ENCODE data around the gene NEK9.
"Not testable (repeated sequence)": the region's sequence is repeated elsewhere in the genome, so short reads cannot be mapped to it uniquely, and the experiment has no call there.

The NEK9 gene

DNA sequence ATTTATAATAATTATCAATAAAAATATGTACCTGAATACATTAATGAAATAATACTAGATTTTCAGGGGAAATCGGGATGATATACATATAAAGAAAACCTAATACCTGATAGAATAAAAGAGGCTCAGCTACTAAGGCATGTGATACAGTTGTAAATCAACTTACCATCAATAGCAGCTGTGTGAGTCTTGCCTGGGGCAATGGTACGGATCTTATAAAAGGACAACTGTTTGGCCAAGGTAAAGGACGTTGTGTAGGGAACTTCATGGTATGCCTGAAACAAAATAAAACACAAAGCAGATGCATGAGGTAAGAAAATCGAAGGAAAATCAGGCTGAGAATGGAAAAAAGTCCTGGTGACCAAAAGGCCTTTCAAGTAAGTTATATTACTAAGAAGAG is 25.4 kb downstream of the NEK9 start:
- no peak for DNase-seq (ENCODE audit: low read depth)

DNA sequence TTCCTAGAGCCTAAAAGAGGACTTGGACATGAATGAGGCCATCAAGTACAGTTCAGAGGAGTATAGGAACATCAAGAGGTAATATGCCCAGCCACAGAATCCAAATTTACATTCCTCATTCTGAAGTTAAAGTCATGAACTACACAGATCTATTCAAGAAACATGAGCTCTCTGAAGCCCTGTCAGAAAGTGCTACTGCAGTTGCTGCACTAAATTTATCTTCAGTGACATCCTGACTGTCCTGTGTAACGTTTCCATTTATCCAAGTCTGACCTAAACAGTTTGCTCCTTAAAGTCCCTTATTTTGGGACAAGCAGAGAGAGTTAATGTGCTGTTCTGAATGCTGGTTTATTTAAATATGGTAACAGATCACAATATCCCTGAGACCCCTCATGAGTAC is 28.2 kb downstream of the NEK9 start:
- DNase-seq (ENCODE audit: low read depth), result no peak

DNA sequence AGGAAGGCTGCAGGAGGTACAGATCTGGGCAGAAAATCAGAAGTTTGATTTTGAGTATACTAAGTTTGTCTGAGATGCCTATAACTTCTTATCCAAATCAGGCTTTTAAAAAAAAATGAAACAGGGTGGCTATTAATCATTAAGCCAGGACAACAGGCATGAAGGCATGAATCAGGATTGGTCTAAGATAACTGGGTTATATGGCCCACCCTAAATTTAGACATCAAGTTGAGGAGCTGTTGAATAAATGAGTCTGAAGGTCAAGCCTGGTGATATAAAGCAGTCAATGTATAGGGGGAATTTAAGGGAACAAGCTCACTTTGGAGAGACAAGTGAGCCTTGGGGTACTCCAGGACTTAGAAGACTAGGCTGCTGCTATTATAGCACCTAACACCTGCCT is 28.6 kb downstream of the NEK9 start:
- no peak for DNase-seq (ENCODE audit: low read depth)

DNA sequence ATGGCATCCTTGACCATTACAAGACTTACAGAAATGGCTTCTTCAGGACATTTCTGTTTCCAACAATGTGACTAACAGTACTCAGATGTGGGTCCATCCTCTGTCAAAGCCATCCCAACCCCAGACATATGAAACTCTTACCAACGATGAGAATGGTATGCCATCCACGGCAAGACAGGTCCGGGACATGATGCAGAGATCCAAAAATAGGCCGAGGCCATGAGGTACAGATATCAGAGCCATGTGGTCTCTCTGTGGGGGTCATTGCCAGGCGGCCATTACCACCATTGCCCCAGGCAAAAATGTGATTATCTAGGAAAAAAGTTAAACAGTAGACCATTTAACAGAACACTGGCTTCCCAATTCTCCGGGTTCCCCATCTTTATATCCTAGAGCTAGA is 29.9 kb downstream of the NEK9 start:
- no peak for DNase-seq (ENCODE audit: low read depth)

DNA sequence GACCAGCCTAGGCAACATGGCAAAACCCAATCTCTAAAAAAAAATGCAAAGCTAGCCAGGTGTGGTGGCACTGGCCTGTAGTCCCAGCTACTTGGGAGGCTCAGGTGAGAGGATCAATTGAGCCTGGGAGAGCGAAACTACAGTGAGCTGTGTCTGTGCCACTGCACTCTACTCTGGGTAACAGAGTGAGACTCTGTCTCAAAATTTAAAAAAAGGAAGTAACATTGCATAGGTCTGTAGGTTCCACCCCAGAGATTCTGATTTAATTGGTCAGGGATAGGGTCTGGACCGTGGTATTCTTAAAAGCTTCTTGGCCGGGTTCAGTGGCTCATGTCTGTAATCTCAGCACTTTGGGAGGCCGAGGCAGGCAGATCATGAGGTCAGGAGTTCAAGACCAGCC is 31.2 kb downstream of the NEK9 start:
- no peak for DNase-seq (ENCODE audit: low read depth)

DNA sequence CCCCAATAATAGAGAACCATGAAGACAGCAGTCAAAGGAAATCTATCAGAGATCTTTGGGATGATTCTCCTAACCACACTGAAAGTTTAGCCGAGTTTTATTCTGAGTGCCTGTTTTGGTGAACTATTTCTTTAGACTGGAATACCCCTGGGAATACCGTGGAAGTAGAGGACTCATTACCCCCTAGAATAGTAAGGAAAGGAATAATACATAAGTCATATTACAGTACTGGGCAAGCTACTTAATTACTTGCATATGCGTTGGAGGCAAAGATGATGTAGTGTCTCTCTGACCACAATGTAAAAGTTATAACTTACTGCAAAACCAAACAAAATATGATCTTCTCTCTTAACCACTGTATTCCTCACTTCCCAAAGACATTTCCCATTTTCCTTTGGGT is 32.0 kb downstream of the NEK9 start:
- DNase-seq (ENCODE audit: low read depth), result no peak

DNA sequence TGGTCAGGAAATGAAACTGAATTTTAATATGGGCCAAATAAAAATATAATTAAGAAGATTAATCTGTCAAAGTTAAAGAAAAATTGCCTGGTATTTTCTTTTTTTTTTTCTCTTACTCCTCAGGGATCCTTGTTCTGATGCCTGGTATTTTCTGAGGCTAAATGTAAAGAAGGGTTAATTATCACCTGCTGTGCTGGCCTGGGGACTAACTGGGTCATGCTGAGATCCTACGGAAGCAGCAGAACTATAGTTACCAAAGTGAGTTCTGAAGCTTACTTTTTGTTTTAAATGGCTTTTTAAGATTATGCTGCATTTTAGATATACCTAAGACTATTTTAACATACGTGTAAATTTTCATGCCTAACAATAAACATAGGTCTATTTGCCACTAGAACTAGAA is 34.1 kb downstream of the NEK9 start:
- DNase-seq (ENCODE audit: low read depth), result no peak

DNA sequence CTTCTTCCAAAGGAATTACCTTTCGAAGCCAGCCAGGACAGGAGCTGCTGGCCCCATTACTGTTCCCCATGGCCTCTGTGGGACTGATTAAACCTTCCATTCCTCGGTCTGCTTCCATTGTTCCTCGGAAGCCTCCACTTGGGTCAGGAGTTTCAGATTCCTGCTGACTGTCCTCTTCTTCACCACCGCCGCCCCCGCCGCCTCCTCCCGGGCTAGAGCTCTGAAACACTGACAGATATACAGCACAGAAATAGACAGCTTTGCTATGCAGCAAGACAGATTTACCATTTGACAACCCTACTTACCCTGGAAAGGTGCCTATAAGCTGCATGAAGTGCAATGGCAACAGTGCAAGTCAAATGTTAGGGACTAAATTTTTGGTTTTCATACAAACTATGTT is 35.6 kb downstream of the NEK9 start:
- DNase-seq (ENCODE audit: low read depth), result no peak

DNA sequence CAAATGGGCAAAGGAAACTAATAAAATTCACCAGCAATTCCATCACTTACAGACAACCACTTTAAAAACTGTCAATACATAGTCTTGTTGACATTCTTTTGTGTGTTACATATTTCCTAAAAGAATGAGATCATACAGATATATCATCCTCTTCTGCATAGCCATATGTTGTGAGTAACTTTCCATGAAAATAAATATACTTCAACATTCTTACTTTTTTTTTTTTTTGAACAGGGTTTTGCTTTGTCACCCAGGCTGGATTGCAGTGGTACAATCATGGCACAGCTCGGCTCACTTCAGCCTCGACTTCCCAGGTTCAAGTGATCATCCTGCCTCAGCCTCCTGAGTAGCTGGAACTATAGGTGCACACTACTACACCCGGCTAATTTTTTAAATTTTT is 36.5 kb downstream of the NEK9 start:
- DNase-seq (ENCODE audit: low read depth), result no peak

DNA sequence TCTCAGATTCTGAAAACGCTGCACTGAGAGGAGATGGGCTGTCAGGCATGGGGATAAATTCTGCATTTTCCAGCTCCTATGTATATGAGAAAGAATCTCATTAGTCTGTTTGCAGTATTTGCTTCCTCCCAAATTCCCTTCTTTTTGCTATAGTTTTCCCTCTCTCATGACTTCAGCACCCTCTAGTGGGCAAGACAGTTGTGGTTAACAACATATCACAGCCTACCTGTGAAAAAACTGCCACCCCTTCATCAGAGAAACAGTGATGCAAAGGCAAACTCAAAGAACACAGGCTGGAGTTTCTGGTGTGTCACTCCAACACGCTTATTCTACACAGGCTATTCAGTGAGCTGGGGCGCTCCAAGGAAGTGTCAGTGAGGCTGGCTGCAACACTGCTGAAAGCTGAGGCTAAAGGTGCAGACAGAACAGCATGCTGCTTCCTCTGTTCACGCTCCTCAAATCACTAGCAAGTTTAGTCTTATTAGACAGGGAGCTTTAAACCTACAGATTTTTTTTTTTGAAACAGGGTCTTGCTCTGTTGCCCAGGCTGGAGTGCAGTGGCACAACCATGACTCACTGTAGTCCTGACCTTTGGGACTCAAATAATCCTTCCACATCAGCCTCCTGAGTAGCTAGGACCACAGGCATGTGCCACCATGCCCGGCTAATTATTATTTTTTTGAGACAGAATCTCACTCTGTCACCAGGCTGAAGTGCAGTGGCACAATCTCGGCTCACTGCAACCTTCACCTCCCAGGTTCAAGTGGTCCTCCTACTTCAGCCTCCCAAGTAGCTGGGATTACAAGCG is 38.1 kb downstream of the NEK9 start:
- DNase-seq (ENCODE audit: low read depth), result no peak

DNA sequence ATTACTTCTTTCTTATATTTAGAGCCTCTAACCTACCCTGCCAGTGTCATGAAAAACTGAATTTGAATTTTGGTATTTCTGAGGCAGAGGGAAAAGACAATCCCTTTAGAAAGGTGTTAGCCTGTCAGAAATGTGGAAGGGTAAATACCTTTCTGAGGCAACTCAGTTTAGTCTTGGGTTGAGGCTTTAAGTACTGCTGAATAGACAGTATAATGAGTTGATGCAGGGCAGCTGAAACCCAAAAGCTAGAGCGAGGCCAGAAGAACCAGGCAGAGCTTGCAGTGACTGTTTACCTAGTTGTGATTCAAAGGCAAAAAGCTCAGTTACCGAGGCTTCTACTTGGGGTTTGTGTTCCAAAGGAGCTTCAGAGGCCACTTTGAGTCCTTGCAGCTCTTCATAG is 38.7 kb downstream of the NEK9 start:
- DNase-seq (ENCODE audit: low read depth), result no peak

DNA sequence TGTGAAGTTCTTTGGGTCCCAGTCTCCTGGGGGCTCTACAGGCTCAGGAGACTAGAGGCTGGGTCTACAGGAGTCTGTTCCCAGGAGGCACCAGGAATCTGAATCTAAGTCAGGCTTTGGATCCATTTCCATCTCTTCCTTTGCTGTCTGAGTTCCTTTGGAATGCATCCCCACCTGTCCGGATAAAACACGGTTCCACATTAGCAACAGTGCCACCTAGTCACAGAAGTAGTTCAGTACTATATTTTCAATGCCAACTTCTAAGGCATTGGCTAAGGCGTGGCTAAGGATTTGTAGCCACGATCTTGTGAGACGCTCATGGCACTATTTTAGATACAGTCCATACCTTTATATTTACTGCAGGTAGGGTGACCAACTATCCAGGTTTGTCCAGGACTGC is 42.3 kb downstream of the NEK9 start:
- DNase-seq (ENCODE audit: low read depth), result no peak

DNA sequence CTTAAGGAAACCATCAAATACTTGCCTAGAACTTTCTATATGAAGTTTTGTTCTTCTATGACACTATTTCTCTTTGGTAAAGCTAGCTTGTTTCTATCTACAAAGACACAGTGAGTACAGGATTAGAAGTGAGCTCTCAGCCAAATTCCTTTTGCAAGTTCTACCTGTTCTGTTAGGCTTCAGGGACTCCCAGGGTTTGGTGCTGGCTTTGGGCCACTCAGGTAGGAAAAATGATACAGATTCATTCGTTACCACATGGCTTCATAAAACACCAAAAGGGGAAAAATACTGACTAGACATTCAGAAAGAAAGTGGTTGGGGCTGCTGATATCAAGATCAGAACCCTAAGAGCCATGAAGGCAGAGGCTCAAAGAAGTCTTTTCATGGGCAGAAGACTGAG is 43.6 kb downstream of the NEK9 start:
- DNase-seq (ENCODE audit: low read depth), result no peak

DNA sequence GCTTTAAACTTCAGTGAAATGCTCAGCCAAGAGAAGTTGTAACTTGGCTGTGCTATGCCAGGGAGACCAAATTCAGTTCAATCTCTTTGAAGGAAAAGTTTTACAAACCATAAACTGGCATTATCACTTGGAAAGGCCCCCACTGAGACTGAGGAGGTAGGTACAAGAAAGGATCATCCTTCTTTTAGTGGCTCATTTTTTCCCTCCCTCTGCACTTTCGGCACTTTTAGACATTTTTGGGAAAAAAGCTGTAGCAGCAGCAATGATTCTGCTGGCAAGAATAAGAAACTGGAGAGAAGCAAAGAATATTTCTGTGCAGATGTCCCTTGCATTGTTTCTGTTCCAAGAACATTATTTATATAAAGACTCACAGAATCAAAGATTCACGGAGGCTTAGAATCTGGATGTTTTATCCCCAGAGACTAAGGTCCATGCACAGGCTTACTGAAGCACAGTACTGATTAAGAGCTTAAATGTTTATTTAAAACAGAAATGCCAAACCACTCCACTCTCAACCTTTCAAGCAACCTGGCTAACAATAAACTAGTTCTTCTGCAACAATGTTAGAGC is 45.1 kb downstream of the NEK9 start:
- no peak for DNase-seq (ENCODE audit: low read depth)

DNA sequence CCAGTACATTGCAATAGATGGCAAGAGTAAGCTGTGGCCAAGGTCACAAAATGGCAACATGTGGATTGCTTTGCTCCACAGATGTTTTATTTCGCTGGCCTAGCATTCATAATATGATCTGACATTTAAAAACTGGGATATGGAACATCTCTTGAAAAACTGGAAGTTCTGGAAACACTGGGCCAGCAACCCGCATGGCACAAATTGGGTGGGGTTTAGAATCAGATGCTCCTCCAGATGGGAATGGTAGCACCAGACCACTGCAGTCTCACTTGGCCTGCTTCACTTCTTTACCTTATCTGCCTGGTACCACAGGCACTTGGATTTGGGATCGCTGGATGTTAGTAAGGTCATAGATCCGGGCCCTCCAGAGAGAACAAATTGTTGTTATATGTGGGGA is 47.3 kb downstream of the NEK9 start:
- DNase-seq (ENCODE audit: low read depth), result no peak

DNA sequence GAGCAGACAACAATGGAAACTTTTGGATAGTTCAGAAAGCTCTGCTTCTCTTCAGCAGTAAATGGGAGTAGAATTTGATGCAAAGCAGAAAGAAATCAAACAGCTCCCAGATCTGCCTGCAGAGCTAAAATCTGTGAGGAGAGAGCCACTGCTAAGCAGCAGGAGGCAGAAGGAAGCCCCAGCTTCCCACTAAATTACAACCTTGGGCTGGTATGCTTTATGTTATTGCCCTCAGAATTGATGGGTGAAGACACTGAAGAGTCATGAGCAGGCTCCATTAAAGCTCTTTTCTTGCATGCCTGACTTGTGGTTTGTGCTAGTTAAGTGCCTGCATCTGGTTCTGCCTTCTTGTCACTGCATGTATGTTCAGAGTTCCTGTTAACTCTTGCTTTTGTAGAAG is 49.1 kb downstream of the NEK9 start:
- no peak for DNase-seq (ENCODE audit: low read depth)

DNA sequence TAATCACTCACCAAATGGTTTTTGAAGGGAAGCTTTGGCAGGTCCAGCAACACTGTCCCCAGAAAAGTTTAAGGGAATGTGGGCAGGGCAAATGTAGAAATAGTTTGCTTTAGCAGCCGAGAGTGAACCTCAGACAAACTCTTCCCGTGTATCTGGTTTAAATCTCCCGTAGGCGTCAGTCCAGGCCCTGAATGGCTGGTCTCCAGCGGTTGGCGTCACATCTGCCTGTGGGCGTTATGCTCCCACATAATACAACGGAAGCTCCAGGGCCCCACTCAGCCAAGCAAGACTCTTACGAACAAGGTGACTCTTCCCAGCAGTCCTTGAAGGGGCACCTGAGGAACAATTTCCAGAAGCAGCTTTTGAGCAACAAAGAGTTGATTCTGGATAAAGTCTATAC is 56.5 kb downstream of the NEK9 start:
- no peak for DNase-seq (ENCODE audit: low read depth)

DNA sequence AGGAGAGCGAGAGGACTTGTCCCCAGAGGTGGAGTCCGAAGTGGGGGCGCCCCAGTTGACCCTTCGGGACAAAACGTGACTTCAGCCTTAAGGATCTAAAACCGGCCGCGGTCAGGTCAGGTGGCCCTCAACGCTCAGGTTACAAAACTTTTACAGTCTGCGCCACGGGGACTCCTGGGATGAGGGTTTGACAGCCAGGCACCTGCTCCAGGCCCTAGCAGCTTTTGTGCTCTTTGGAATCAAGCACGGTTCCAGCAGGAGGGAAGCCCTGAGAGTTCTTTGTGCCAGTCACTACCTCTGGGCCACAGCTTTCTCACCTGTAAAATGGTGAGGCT is 57.1 kb downstream of the NEK9 start:
- no peak for DNase-seq (ENCODE audit: low read depth)

DNA sequence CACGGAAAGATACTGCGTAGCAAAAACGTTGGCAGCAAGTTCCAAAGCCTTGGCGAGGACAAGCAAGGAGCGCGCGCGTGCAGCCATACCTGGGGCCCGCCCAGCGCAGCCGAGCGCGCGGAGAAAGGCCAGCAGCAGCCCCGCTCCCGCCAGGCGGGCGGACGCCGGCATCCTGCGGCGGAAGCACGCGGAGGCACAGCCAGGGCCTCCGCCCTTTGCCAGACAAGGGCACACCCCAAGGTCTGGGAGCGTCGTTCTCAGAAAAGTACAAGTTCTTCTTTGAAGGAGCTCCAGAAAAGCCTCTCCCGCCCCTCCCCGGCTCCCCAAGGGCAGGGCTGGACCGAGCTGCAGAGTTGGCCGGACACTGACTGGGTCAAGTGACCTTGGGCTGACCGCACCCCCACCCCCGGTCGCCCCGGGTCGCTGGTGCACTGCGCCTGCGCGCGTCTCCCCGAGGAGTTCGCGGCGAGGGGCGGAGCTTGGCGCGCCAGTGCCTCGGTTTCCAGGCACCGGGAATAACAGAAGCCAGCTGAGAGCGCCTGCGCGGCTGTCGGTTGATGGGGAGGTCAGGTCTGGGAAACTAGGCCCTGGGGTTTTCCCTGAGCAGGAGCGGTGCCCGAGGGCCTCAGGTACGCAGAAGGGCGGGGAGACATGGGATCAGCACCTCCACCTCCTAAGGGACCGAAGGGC is 57.6 kb downstream of the NEK9 start, which contains the start of gene ZC2HC1C:
TSS of gene ZC2HC1C (plus strand) at position 521 of the 690 bp plus-strand sequence. CDS start 933 bp downstream, outside the sequence.
- DNase-seq (ENCODE audit: low read depth), result no peak

DNA sequence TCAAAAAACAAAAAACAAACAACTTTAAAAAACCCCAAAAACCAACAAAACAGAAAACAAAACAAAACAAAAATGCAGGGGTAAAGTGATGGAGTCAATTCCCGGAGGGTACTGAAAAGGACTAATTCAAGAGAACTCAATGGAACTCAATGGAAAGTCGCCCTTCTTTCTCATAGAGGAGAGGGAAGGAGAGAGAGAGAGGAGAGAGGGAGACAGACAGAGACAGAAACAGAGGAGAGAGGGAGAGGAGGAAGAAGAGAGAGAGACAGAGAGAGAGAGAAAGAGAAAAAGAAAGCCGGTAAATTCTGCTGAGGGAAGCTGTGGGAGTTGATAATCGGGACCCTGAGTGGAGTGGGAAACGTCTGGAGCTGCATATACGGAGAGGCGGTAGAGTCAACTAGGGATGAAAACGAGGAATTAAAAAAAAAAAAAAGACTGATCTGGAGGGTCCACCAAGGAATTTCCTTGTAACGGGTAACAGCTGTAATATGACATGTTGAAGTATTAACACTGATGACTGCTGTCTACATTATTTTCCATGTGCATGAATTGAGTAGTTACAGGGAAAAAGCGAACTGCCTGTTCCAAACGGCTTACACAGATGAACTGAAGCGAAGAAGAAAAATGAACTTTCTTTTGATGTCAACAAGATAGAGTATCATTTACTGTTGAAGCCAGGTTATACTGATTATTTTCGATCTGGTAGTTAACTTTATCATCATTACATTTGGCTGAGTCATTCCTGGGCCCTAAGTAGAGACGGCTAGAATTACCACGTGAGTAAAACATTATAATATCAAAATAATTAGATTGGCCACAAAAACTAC is 58.3 kb downstream of the NEK9 start:
- DNase-seq (ENCODE audit: low read depth), result no peak

DNA sequence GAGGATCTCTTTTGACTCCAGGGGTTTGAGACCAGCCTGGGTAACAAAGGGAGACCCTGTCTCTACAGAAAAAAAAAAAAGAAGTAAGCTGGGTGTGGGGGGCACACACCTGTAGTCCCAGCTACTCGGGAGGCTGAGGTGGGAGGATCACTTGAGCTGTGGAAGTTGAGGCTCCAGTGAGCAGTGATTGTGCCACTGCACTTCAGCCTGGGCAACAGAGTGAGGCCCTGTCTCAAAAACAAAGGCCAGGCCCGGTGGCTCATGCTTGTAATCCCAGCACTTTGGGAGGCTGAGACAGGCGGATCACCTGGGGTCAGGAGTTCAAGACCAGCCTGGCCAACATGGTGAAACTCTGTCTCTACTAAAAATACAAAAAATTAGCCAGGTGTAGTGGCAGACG is 59.1 kb downstream of the NEK9 start:
- DNase-seq (ENCODE audit: low read depth), result not testable (repeated sequence)

DNA sequence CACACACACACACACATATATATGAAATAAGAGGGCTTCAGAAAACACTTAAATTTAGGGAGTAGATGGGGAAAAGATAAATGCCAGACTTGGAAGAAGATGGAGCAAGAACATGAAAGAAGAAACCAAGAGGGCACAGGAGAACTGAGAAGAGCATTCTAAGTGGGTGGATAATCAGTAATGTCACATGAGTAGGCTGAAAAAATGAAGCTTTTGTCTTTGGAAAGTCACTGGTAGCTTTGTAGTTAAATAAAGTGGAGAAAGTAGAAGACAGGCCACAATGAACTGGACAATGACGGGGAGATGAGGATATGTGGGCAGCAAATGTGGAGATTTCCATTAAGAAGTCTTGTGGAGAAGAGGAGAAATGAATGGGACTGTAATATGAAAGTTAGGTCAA is 59.6 kb downstream of the NEK9 start:
- no peak for DNase-seq (ENCODE audit: low read depth)

DNA sequence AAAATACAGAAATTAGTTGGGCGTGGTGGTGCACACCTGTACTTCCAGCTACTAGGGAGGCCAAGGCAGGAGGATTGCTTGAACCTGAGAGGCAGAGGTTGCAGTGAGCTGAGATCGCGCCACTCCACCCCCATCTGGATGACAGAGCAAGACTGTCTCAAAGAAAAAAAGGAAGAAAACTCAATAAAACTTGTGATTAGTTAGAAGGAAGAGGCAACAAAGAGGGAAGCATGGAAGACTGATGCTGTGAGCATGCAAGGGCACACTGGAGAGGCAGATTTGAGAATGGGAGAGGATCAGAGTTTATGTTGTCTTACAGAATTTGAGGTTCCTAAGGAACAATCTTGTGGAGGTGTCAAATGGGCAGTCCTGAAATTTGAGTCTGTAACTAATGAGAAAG is 60.2 kb downstream of the NEK9 start:
- no peak for DNase-seq (ENCODE audit: low read depth)

Data from GM04503 (cell line).